HepG2 (cell line): ENCODE results near the gene PCDHB1. TPM values are rescaled to one million over a fixed set of nuclear protein-coding genes. Genes with fewer than 3 reads are reported as not detected.
A peak's percentile ranks its signal among the peaks of the same experiment; 100 is the strongest.

ENCODE experiments used
- EHMT2 ChIP-seq: fragments of 200-600 bp; sonication (generic); IDR thresholded peaks from 2 replicates; pipeline ENCODE4 v1.7.0; 2017; ENCODE audit warnings: antibody characterized with exemption, low read depth, low read length, borderline replicate concordance
- HNRNPH1 ChIP-seq: fragments of 200-400 bp; formaldehyde crosslinking; optimal IDR thresholded peaks from 2 replicates; pipeline ENCODE3; 2017; ENCODE audit warnings: mild to moderate bottlenecking, low read depth, low read length
- RBFOX2 ChIP-seq: fragments of 200-400 bp; formaldehyde crosslinking; IDR thresholded peaks from 2 replicates; pipeline ENCODE4 v1.6.1; 2017; ENCODE audit warnings: low read depth, mild to moderate bottlenecking, low read length
- SIN3B ChIP-seq: fragments of 150-350 bp; IDR thresholded peaks from 2 replicates; pipeline ENCODE4 v1.6.1; 2014; ENCODE audit warnings: low read length
- SMARCC2 ChIP-seq: fragments of 450-650 bp; IDR thresholded peaks from 2 replicates; pipeline ENCODE4 v1.6.1; 2017; ENCODE audit warnings: antibody characterized with exemption, mild to moderate bottlenecking
- STAG1 ChIP-seq: sonication (generic); formaldehyde crosslinking; IDR thresholded peaks from 2 replicates; pipeline ENCODE4 v1.4.0; 2020; ENCODE audit warnings: missing genetic modification reagents
- TCF12 ChIP-seq, 2 experiments: fragments of 450-650 bp in 1 of 2; sonication (generic) in 1 of 2; formaldehyde crosslinking in 1 of 2; IDR thresholded peaks; 2 replicates each; pipeline versions ENCODE4 v1.6.1 to v1.8.0; 2017 to 2022; ENCODE audit warnings: antibody characterized with exemption in 1 of 2, mild to moderate bottlenecking in 1 of 2, missing genetic modification reagents in 1 of 2, moderate library complexity in 1 of 2
- ZNF432 ChIP-seq: sonication (generic); formaldehyde crosslinking; IDR thresholded peaks from 2 replicates; pipeline ENCODE4 v1.5.0; 2020; ENCODE audit warnings: missing genetic modification reagents, mild to moderate bottlenecking, borderline replicate concordance
- ZSCAN12 ChIP-seq: sonication (generic); formaldehyde crosslinking; IDR thresholded peaks from 2 replicates; pipeline ENCODE4 v1.9.0; 2021; ENCODE audit warnings: mild to moderate bottlenecking, missing genetic modification reagents
- polyA plus RNA-seq, 8 experiments: library from polyadenylated mRNA; depleted of rRNA in 3 of 8; stranded (reverse) in 7 of 8; unstranded in 1 of 8; fragments of >200 nt; fragmentation: Illumina TruSeq in 4 of 8; extraction: Trizol in 4 of 8; gene quantifications; 2 replicates each; pipeline versions ENCODE4 v1.2.1 to v1.2.3, GENCODE V29; 2011 to 2016; ENCODE audit warnings: low read depth in 4 of 8, missing spikeins in 1 of 8, mixed read lengths in 1 of 8; ENCODE audit not compliant: insufficient read depth in 1 of 8
- total RNA-seq, 5 experiments: library from RNA; depleted of rRNA; stranded (reverse); fragments of >200 nt; fragmentation: Illumina TruSeq; extraction: Trizol; gene quantifications; 2 replicates each; pipeline ENCODE4 v1.2.3, GENCODE V29; 2016; ENCODE audit warnings: low read depth in 1 of 5
- TF ChIP-seq, protein P1 (sequence below): sonication (generic); formaldehyde crosslinking; IDR thresholded peaks from 2 replicates; pipeline ENCODE4 v1.4.0; 2020; ENCODE audit warnings: missing genetic modification reagents
- TF ChIP-seq, protein P2 (sequence below): sonication (generic); formaldehyde crosslinking; IDR thresholded peaks from 2 replicates; pipeline ENCODE4 v1.4.0; 2020; ENCODE audit warnings: missing genetic modification reagents
- TF ChIP-seq, protein P3 (sequence below): sonication (generic); formaldehyde crosslinking; IDR thresholded peaks from 2 replicates; pipeline ENCODE4 v1.5.1; 2020; ENCODE audit warnings: mild to moderate bottlenecking, missing genetic modification reagents, moderate library complexity
- TF ChIP-seq, protein P4 (sequence below): sonication (generic); formaldehyde crosslinking; IDR thresholded peaks from 2 replicates; pipeline ENCODE4 v1.8.1; 2023; ENCODE audit warnings: mild to moderate bottlenecking, missing genetic modification reagents
- TF ChIP-seq, protein P5 (sequence below): sonication (generic); formaldehyde crosslinking; IDR thresholded peaks from 2 replicates; pipeline ENCODE4 v1.5.0; 2020; ENCODE audit warnings: missing genetic modification reagents
- TF ChIP-seq, protein P6 (sequence below): sonication (generic); formaldehyde crosslinking; IDR thresholded peaks from 2 replicates; pipeline ENCODE4 v1.8.1; 2023; ENCODE audit warnings: mild to moderate bottlenecking, inconsistent platforms, moderate library complexity, missing genetic modification reagents, borderline replicate concordance

Gene PCDHB1
- total and polyA plus RNA-seq, 2 of the 13 experiments (the other 11 are each of a cell fraction or from before 2014, with no cell fraction given), result not detected

DNA sequence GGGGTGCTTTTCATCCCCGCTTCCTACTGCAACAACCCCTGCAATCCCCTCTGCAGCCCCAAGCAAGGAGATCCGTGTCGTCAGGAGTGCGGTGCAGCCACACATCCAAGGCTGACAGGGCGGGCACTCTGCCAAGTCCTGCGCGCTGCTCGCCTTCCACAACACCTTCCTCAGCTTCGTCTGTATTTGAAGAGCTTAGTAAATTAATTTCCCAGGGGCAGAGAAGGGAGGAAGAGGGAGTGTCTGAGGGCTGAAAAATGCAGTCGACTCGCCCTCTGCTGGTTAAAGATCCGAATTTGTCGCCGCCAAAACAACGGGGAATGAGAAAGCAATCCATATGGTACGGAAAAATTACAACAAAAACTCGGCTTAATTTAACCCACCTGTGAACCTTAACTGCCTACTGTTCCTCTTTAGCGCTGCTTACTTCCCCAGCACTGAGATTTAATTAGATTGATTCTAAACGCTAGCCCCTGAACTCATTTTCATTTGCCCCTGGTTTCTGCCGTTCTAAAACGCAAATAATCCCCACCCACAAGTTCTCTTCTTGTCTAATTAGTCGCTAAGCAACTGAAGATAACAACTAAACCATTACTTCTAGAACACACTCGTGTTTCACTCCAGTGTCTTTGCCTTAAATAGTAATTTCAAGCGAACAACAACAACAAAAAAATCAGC, 10.9 kb upstream of the PCDHB1 start (continued):
- TF ChIP-seq, protein P1, sequence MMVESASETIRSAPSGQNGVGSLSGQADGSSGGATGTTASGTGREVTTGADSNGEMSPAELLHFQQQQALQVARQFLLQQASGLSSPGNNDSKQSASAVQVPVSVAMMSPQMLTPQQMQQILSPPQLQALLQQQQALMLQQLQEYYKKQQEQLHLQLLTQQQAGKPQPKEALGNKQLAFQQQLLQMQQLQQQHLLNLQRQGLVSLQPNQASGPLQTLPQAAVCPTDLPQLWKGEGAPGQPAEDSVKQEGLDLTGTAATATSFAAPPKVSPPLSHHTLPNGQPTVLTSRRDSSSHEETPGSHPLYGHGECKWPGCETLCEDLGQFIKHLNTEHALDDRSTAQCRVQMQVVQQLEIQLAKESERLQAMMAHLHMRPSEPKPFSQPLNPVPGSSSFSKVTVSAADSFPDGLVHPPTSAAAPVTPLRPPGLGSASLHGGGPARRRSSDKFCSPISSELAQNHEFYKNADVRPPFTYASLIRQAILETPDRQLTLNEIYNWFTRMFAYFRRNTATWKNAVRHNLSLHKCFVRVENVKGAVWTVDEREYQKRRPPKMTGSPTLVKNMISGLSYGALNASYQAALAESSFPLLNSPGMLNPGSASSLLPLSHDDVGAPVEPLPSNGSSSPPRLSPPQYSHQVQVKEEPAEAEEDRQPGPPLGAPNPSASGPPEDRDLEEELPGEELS, result no peak
- TF ChIP-seq, protein P2, sequence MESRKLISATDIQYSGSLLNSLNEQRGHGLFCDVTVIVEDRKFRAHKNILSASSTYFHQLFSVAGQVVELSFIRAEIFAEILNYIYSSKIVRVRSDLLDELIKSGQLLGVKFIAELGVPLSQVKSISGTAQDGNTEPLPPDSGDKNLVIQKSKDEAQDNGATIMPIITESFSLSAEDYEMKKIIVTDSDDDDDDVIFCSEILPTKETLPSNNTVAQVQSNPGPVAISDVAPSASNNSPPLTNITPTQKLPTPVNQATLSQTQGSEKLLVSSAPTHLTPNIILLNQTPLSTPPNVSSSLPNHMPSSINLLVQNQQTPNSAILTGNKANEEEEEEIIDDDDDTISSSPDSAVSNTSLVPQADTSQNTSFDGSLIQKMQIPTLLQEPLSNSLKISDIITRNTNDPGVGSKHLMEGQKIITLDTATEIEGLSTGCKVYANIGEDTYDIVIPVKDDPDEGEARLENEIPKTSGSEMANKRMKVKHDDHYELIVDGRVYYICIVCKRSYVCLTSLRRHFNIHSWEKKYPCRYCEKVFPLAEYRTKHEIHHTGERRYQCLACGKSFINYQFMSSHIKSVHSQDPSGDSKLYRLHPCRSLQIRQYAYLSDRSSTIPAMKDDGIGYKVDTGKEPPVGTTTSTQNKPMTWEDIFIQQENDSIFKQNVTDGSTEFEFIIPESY (CRISPR knock-in tag), result peak; percentile 30; the same call in 1 of the 2 replicates
- TF ChIP-seq SIN3B (no peak), TCF12 (IDR thresholded peaks at IDR 0.05) (no peak), TCF12 (CRISPR knock-in tag; IDR thresholded peaks at IDR 0.05) (no peak), EHMT2 (no peak), ZSCAN12 (no peak), RBFOX2 (no peak), ZNF432 (no peak), SMARCC2 (no peak), STAG1 (CRISPR knock-in tag) (peak; percentile 39; the same call in 1 of the 2 replicates), HNRNPH1 (no peak)
- TF ChIP-seq, protein P3, sequence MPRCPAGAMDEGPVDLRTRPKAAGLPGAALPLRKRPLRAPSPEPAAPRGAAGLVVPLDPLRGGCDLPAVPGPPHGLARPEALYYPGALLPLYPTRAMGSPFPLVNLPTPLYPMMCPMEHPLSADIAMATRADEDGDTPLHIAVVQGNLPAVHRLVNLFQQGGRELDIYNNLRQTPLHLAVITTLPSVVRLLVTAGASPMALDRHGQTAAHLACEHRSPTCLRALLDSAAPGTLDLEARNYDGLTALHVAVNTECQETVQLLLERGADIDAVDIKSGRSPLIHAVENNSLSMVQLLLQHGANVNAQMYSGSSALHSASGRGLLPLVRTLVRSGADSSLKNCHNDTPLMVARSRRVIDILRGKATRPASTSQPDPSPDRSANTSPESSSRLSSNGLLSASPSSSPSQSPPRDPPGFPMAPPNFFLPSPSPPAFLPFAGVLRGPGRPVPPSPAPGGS (CRISPR knock-in tag), result no peak
- TF ChIP-seq, protein P4, sequence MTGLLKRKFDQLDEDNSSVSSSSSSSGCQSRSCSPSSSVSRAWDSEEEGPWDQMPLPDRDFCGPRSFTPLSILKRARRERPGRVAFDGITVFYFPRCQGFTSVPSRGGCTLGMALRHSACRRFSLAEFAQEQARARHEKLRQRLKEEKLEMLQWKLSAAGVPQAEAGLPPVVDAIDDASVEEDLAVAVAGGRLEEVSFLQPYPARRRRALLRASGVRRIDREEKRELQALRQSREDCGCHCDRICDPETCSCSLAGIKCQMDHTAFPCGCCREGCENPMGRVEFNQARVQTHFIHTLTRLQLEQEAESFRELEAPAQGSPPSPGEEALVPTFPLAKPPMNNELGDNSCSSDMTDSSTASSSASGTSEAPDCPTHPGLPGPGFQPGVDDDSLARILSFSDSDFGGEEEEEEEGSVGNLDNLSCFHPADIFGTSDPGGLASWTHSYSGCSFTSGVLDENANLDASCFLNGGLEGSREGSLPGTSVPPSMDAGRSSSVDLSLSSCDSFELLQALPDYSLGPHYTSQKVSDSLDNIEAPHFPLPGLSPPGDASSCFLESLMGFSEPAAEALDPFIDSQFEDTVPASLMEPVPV (CRISPR knock-in tag), result no peak
- TF ChIP-seq, protein P5, sequence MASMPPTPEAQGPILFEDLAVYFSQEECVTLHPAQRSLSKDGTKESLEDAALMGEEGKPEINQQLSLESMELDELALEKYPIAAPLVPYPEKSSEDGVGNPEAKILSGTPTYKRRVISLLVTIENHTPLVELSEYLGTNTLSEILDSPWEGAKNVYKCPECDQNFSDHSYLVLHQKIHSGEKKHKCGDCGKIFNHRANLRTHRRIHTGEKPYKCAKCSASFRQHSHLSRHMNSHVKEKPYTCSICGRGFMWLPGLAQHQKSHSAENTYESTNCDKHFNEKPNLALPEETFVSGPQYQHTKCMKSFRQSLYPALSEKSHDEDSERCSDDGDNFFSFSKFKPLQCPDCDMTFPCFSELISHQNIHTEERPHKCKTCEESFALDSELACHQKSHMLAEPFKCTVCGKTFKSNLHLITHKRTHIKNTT (CRISPR knock-in tag), result no peak
- TF ChIP-seq, protein P6, sequence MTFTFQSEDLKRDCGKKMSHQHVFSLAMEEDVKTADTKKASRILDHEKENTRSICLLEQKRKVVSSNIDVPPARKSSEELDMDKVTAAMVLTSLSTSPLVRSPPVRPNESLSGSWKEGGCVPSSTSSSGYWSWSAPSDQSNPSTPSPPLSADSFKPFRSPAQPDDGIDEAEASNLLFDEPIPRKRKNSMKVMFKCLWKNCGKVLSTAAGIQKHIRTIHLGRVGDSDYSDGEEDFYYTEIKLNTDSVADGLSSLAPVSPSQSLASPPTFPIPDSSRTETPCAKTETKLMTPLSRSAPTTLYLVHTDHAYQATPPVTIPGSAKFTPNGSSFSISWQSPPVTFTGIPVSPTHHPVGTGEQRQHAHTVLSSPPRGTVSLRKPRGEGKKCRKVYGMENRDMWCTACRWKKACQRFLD, result no peak
- TF ChIP-seq, all 625 proteins: peak for 4
